GM12872 (cell line): ENCODE results near the gene VTN.

Experiments
- TF ChIP-seq, protein P1 (sequence below): IDR thresholded peaks from 3 replicates; pipeline ENCODE4 v1.5.1; 2011; ENCODE audit warnings: low read depth, mild to moderate bottlenecking, low read length, moderate library complexity; ENCODE audit not compliant: insufficient read depth

Gene VTN

DNA sequence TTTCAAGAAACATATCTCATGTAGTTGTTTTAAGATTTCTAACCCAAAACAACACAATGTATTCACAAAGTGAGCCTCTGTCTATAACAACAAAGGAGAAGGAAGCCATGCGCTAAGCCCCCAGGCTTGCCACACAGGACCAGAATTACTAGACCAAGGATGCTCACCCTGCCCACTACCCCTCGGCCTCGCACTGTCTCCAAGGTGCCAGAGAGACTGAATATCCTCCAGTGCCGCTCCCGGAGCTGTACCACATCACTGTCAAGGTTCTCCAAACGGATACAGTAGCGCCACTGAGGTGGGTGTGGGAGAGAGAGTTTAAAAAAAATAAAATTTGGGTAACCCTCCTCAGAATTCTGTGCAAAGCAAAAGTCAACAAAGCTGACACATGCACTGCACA, 19.8 kb downstream of the VTN start:
- TF ChIP-seq, protein P1, sequence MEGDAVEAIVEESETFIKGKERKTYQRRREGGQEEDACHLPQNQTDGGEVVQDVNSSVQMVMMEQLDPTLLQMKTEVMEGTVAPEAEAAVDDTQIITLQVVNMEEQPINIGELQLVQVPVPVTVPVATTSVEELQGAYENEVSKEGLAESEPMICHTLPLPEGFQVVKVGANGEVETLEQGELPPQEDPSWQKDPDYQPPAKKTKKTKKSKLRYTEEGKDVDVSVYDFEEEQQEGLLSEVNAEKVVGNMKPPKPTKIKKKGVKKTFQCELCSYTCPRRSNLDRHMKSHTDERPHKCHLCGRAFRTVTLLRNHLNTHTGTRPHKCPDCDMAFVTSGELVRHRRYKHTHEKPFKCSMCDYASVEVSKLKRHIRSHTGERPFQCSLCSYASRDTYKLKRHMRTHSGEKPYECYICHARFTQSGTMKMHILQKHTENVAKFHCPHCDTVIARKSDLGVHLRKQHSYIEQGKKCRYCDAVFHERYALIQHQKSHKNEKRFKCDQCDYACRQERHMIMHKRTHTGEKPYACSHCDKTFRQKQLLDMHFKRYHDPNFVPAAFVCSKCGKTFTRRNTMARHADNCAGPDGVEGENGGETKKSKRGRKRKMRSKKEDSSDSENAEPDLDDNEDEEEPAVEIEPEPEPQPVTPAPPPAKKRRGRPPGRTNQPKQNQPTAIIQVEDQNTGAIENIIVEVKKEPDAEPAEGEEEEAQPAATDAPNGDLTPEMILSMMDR = no peak

DNA sequence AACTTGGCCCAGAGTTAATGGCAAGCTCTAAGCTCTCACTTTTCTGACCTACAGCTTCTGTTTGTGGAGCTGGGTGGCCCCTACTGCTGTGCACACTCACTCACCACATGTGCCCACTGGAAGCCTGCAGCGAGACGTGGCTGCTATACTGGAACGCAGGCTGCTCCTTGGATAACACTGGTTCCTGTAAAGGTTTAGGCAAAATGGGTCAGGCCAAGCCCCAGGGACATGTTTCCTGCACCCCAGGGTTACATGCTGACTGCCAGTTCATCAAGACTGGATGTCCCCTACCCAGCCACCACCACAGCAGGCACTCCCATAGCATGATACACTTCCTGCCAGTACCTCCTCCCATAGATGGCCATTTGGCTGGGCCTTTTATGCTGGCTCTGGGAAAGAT, 21.1 kb downstream of the VTN start:
- TF ChIP-seq, protein P1 = no peak

DNA sequence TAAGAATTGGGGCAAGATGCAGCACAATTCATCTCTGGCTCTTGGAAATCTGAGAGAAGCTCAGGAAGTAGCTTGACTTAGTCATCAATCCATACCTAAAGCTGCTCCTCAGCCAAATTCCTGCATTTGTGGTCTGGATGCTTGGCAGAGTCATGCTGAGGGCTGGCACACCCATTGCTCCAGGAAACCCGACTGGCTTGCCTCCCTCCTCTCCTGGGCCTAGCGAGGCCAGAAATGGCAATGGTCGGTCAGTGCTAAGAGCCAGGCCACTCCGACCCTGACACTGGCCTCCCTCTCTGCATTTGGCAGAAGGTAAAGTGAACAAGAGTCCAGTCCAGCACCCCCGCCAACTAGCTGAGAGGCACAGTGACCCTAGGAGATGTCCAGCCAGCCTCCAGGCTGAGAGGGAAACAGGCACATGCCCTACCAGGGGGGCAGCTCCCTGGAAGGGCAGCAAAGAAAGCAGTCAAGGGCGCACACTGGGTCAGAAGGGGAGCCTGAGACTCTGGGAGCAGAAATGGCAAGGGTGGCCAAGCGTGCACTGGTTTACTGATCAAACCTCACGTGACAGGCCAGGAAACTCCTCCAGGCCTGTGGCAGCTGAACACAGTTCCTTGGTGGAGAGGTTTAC, 22.7 kb downstream of the VTN start:
- TF ChIP-seq, protein P1 = no peak

DNA sequence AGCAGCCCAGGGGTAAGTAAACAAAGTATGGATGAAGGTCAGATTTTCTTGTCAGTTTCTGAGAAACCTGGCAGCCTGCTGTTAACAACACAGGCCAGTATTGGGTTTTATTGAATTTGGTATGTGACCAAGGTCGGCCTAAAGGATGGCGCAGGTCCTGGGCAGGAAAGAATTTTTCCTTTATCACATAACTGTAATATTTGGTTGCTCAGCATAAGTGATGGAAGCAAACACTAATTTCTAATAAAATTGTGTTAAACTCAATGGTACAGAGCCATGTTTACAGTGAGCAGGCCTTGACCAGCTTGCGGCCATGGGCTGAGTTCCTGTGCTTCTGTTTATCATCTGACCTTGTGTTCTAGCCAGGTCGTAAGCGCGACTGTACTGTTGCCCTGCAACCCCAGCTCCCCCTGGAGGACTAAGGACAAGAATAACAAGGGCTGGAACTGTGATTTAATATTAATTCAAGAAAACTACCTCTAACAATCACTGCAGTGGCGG, 23.3 kb downstream of the VTN start:
- TF ChIP-seq, protein P1 = 0 out of 3 replicates have a peak, but pooled peaks have one; percentile 24

DNA sequence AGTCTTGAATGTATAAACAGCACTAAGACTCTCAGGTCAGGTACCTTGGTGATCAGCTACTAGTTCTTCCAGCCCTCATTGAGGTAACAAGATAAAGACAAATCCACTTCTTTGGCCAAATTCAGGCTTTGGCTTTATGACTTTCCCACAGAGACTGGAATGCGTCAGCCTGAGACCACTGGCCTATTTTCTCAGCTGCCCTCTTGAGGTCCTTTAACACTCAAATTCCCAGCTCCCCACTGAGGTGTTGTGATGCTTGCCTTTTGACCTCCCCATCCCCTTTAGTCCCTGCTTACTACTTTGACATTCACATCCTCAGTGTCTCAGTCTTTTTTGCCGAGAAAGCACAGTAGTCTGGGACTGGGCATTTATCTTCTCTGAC, 23.9 kb downstream of the VTN start:
- TF ChIP-seq, protein P1 = no peak

DNA sequence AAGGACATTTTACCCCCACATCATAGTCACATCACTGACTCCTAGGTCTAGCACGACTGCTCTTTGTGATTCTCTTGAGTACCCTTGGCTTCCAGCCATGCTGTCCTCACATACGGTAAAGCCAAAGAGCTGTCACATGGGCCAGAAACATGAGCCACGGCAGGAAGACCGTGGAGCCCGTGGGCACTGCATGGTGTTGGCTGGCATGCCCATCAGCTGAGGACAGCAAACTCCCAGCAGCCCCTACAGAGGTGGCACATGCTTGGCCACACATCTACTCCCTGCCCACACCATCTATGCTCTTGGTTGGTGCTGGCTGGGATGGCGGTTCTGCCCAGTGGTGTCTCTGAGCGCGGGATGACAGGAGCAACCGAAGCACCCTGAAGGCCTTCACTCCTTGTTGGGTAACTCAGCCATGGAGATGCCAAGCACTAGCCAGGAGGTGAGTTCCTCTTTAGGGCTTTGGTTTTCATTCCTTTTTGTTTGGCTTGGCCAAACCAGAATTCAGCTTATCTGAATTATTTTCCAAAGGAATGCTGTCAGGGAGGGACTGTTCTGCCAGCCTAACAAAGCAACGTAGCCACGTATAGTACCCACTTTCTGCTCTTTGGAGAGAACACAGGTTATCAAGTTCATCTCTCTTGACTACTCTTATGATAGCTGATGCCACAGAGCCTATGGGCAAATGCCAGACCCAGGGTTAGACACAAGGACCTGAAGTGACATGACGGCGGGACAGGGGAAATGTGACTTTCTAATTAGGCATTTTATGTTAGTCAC, 24.5 kb downstream of the VTN start:
- TF ChIP-seq, protein P1 = no peak

DNA sequence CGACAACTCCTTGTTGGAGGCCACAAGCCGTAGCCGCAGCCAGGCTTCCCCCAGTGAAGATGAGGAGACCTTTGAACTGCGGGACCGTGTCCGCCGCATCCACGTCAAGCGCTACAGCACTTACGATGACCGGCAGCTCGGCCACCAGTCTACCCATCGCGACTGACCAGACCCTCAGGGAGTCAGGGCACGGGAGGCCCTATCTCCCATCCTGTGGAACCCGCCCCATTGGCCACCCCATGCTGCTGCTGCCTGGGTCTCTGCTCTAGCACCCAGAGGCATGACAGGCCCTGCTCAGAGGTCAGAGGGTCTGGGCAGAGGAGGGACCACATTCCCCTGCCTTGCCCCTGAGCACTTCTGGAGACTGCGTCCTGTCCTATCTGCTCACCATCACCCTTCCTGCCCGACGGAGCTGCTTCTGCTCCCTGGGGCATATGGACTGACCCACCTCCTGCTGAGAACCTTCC, 25.6 kb downstream of the VTN start:
- TF ChIP-seq, protein P1 = no peak
